ENCODE results near the gene HLCS. TPM values are rescaled to one million over a fixed set of nuclear protein-coding genes. Genes with fewer than 3 reads are reported as not detected.
A peak's percentile ranks its signal among the peaks of the same experiment; 100 is the strongest.

The HLCS gene
- polyA plus RNA-seq, 1 of the 3 experiments (the other 2 are of a cell fraction) = 13.0 TPM

GRCh38 chr21:37009740-37010341 is 43.4 kb upstream of the HLCS start:
- H3K9me2 ChIP-seq = no peaks in the 10 kb centered on the region
- POLR2A ChIA-PET = interaction anchor here (1.1 kb wide), 1 partner anchor 20 kb away, joined by 8 read pairs; no protein-coding TSS in a partner anchor

More at GRCh38 chr21:37009740-37010341, 43.4 kb upstream of the HLCS start:
- 39% methylated on average over 15 of the region's 30 CpGs for WGBS (ENCODE audit: low lambda C conversion rate)
- no peak overlapping the region for H3K9ac ChIP-seq
- no peaks in the 10 kb centered on the region for H3K36me3 ChIP-seq (replicated peaks in 1 of 2; ENCODE audit: control insufficient read depth in 1 of 2, insufficient read depth in 2 of 2, low read length in 1 of 2)
- no peaks in the 10 kb centered on the region for H4K20me1 ChIP-seq (ENCODE audit: insufficient read depth)
- no peaks in the 10 kb centered on the region; a peak in 1 of 4 replicates for H3K4me1 ChIP-seq (ENCODE audit: control insufficient read depth in 1 of 2, insufficient read depth in 2 of 2, low read depth in 1 of 2, low read length in 1 of 2)
- peaks cover 4% of the 10 kb centered on the region for H3F3A ChIP-seq (replicated peaks; ENCODE audit: insufficient read depth)
- H3K27me3 ChIP-seq (ENCODE audit: insufficient read depth) = no peaks in the 10 kb centered on the region; the same call in 1 of the 2 replicates
- peak; percentile 91 for DNase-seq
- H3K4me2 ChIP-seq = peak overlapping the region; percentile 67
- CTCF ChIA-PET = interaction anchor here (0.6 to 3.1 kb wide), 29 partner anchors 9 to 195 kb away, joined by 3 to 31 read pairs (median 5); partner anchors contain the start of genes PIGP and TTC3
- TF ChIP-seq NFIC (IDR thresholded peaks at IDR 0.05; ENCODE audit: borderline replicate concordance) (no peak), REST (IDR thresholded peaks at IDR 0.05; ENCODE audit: low read depth, low read length) (no peak), USF2 (IDR thresholded peaks at IDR 0.05; ENCODE audit: borderline replicate concordance, low read depth, low read length) (no peak), CHD2 (IDR thresholded peaks at IDR 0.05; ENCODE audit: low read length, partially characterized antibody) (peak; percentile 21), FOSL2 (IDR thresholded peaks at IDR 0.05; ENCODE audit: borderline replicate concordance, low read depth) (no peak), YY1 (IDR thresholded peaks at IDR 0.05; ENCODE audit: low read depth) (no peak), TAF1 (IDR thresholded peaks at IDR 0.05; ENCODE audit: borderline replicate concordance, low read depth, low read length) (no peak), PBX3 (IDR thresholded peaks at IDR 0.05) (no peak), CTCF (IDR thresholded peaks at IDR 0.05) (peak; percentile 85), USF1 (IDR thresholded peaks at IDR 0.05; ENCODE audit: borderline replicate concordance, low read depth) (no peak), RCOR1 (IDR thresholded peaks at IDR 0.05; ENCODE audit: low read length) (peak; percentile 68; the same call in 1 of the 2 replicates), GABPA (IDR thresholded peaks at IDR 0.05; ENCODE audit: low read depth) (no peak), FOXJ3 (CRISPR knock-in tag; IDR thresholded peaks at IDR 0.05) (no peak), RAD21 (IDR thresholded peaks at IDR 0.05; ENCODE audit: low read length) (peak; percentile 76), RFX5 (IDR thresholded peaks at IDR 0.05; ENCODE audit: low read length) (no peak), FOXM1 (IDR thresholded peaks at IDR 0.05; ENCODE audit: low read depth) (no peak), SMC3 (IDR thresholded peaks at IDR 0.05; ENCODE audit: low read depth, low read length) (peak; percentile 81), NRF1 (IDR thresholded peaks at IDR 0.05; ENCODE audit: low read depth, low read length) (peak; percentile 53), MXI1 (IDR thresholded peaks at IDR 0.05; ENCODE audit: low read depth, low read length) (no peak), TEAD4 (IDR thresholded peaks at IDR 0.05; ENCODE audit: borderline replicate concordance, insufficient read depth) (no peak)
- H3K27ac ChIP-seq (ENCODE audit: low read depth in 2 of 2, low read length in 1 of 2) = no peak overlapping the region; a peak in 1 of 4 replicates
- H2AFZ ChIP-seq (ENCODE audit: low read depth) = peak overlapping the region; percentile 63; the same call in 1 of the 2 replicates
- no peaks in the 10 kb centered on the region for H3K9me3 ChIP-seq
- H3K79me2 ChIP-seq (ENCODE audit: insufficient read depth) = no peaks in the 10 kb centered on the region
- H3K4me3 ChIP-seq (ENCODE audit: low read depth in 2 of 2, low read length in 1 of 2) = peak overlapping the region; percentile 36 to 42; a peak in 3 of 4 replicates
